Tibial artery (tissue), 4 donors: Measurements from ENCODE around the gene FNBP1.
"Not testable (repeated sequence)": the region's sequence is repeated elsewhere in the genome, so short reads cannot be mapped to it uniquely, and the experiment has no call there.

Experiments used
- DNase-seq, 2 donors: peaks; one replicate each; pipeline ENCODE4 v3.0.0-alpha.2; 2019
- H3K27ac ChIP-seq, 2 donors: fragments of 200-600 bp; sonication (generic) in 1 of 2; 1 replicate in 1 of 2; 2 replicates in 1 of 2; pipeline ENCODE4 v1.5.1; 2018 to 2019; ENCODE audit warnings: mild to moderate bottlenecking in 1 of 2
- H3K27me3 ChIP-seq, 2 donors: fragments of 200-600 bp; sonication (generic) in 1 of 2; one replicate each; pipeline versions ENCODE4 v1.5.1 to v1.6.0; 2016 to 2019
- H3K36me3 ChIP-seq, 3 donors: fragments of 200-600 bp; sonication (generic) in 2 of 3; one replicate each; pipeline ENCODE4 v1.5.1; 2016 to 2019; ENCODE audit warnings: mild to moderate bottlenecking in 2 of 3
- H3K4me1 ChIP-seq, 4 donors: fragments of 200-600 bp; sonication (generic) in 2 of 4; 1 replicate in 3 of 4; 2 replicates in 1 of 4; pipeline ENCODE4 v1.5.1; 2016 to 2019
- H3K4me3 ChIP-seq, 2 donors: fragments of 200-600 bp; sonication (generic) in 1 of 2; 1 replicate in 1 of 2; 2 replicates in 1 of 2; pipeline ENCODE4 v1.5.1; 2018 to 2019; ENCODE audit warnings: mild to moderate bottlenecking in 2 of 2
- H3K9me3 ChIP-seq, 3 donors: fragments of 200-600 bp; sonication (generic) in 1 of 3; one replicate each; pipeline ENCODE4 v1.5.1; 2016 to 2019
- CTCF ChIP-seq, 2 experiments: fragments of 200-600 bp in 1 of 2; fragments of 450-650 bp in 1 of 2; IDR thresholded peaks; one replicate each; pipeline ENCODE4 v1.5.1; 2017 to 2019; ENCODE audit warnings: antibody characterized with exemption in 2 of 2, mild to moderate bottlenecking in 1 of 2, moderate library complexity in 1 of 2
- intact Hi-C: fragments of 100-400 bp; cut with DNase I; formaldehyde crosslinking; loops from one replicate; pipeline ENCODE4 v1.15.0; 2023; ENCODE audit warnings: low total_unique reads

FNBP1 gene

GRCh38 chr9:130002320-130002719, 40.7 kb downstream of the FNBP1 start:
- no peaks in the 10 kb centered on the region for H3K9me3 ChIP-seq
- intact Hi-C loops, result no loop called here
- no peak overlapping the region for H3K27ac ChIP-seq
- DNase-seq, result no peak
- TF ChIP-seq CTCF (IDR thresholded peaks at IDR 0.05), result no peak
- no peaks in the 10 kb centered on the region for H3K27me3 ChIP-seq
- H3K4me3 ChIP-seq, result no peak overlapping the region
- H3K4me1 ChIP-seq, result peaks cover 0 to 22% (median 4%) of the 10 kb centered on the region in 4 donors
- peaks cover 0 to 3% (median 0%) of the 10 kb centered on the region in 3 donors for H3K36me3 ChIP-seq

- no peak for DNase-seq
- Histone ChIP-seq H3K27ac (no peak overlapping the region), H3K4me3 (no peak overlapping the region), H3K9me3 (no peaks in the 10 kb centered on the region), H3K36me3 (peaks cover 0 to 3% (median 0%) of the 10 kb centered on the region in 3 donors), H3K4me1 (peaks cover 0 to 32% (median 5%) of the 10 kb centered on the region in 4 donors), H3K27me3 (no peaks in the 10 kb centered on the region)
- TF ChIP-seq CTCF (IDR thresholded peaks at IDR 0.05), result no peak
- intact Hi-C loops, result no loop called here
These were observed 41.8 kb downstream of the FNBP1 start for GRCh38 chr9:130001190-130001589.

- intact Hi-C loops, result no loop called here
- Histone ChIP-seq H3K9me3 (no peaks in the 10 kb centered on the region), H3K4me1 (peaks cover 0 to 53% (median 15%) of the 10 kb centered on the region in 4 donors), H3K4me3 (no peak overlapping the region), H3K27me3 (no peaks in the 10 kb centered on the region), H3K27ac (peak overlapping the region in 1 of 2 donors; percentile 23), H3K36me3 (peaks cover 0 to 3% (median 0%) of the 10 kb centered on the region in 3 donors)
- no peak for DNase-seq
- TF ChIP-seq CTCF (IDR thresholded peaks at IDR 0.05), result no peak
These were observed 43.9 kb downstream of the FNBP1 start for GRCh38 chr9:129999141-129999510.

- H3K36me3 ChIP-seq, result peaks cover 0 to 3% (median 0%) of the 10 kb centered on the region in 3 donors
- DNase-seq, result no peak
- H3K4me3 ChIP-seq, result no peak overlapping the region
- intact Hi-C loops, result no loop called here
- TF ChIP-seq CTCF (IDR thresholded peaks at IDR 0.05), result no peak
- no peaks in the 10 kb centered on the region for H3K9me3 ChIP-seq
- peaks cover 0 to 58% (median 15%) of the 10 kb centered on the region in 4 donors for H3K4me1 ChIP-seq
- H3K27me3 ChIP-seq, result no peaks in the 10 kb centered on the region
- H3K27ac ChIP-seq, result peak overlapping the region in 1 of 2 donors; percentile 23
These were observed 44.4 kb downstream of the FNBP1 start for GRCh38 chr9:129998491-129999140.

- H3K27ac ChIP-seq, result not testable (repeated sequence)
These were observed 45.3 kb downstream of the FNBP1 start for GRCh38 chr9:129997706-129998105.

GRCh38 chr9:129996161-129996830, 46.7 kb downstream of the FNBP1 start:
- Histone ChIP-seq H3K27me3 (no peaks in the 10 kb centered on the region), H3K27ac (peak overlapping the region; percentile 53 to 73), H3K4me1 (peaks cover 0 to 72% (median 15%) of the 10 kb centered on the region in 4 donors), H3K4me3 (no peak overlapping the region), H3K9me3 (no peaks in the 10 kb centered on the region), H3K36me3 (no peaks in the 10 kb centered on the region)
- intact Hi-C loops, result no loop called here
- DNase-seq, result no peak
- no peak for TF ChIP-seq CTCF (IDR thresholded peaks at IDR 0.05)

More at GRCh38 chr9:129997706-129998105, 45.3 kb downstream of the FNBP1 start:
- H3K9me3 ChIP-seq, intact Hi-C loops, DNase-seq, H3K4me3 ChIP-seq, H3K27me3 ChIP-seq, H3K36me3 ChIP-seq: not testable (repeated sequence)
- peaks cover 0 to 66% (median 15%) of the 10 kb centered on the region in 4 donors for H3K4me1 ChIP-seq
